CD4-positive, CD25-positive, alpha-beta regulatory T cell (primary cell): ENCODE data around the gene DDX11. TPM values are rescaled to one million over a fixed set of nuclear protein-coding genes. Genes with fewer than 3 reads are reported as not detected.
"Not testable (repeated sequence)": the region's sequence is repeated elsewhere in the genome, so short reads cannot be mapped to it uniquely, and the experiment has no call there.

Source experiments
- ATAC-seq, 2 donors: fragments of 150-1000 bp; cut with Tn5 transposase; one replicate each; pipeline ENCODE4 v1.10.0; 2021; ENCODE audit warnings: low read depth in 2 of 2, moderate number of reproducible peaks in 2 of 2, moderate library complexity in 1 of 2
- DNase-seq, 3 donors: peaks; one replicate each; pipeline versions ENCODE4 v3.0.0 to v3.0.0-alpha.2; 2012 to 2022; ENCODE audit warnings: mixed read lengths in 1 of 3
- H3K27ac ChIP-seq: one replicate; pipeline ENCODE4 v1.7.0; 2013; ENCODE audit warnings: mild to moderate bottlenecking, low read length; ENCODE audit not compliant: insufficient read depth, poor library complexity, severe bottlenecking
- H3K27me3 ChIP-seq: one replicate; pipeline ENCODE4 v1.7.0; 2013; ENCODE audit warnings: low read length; ENCODE audit not compliant: control insufficient read depth, insufficient read depth
- H3K36me3 ChIP-seq: one replicate; pipeline ENCODE4 v1.7.0; 2013; ENCODE audit warnings: mild to moderate bottlenecking, low read length, moderate library complexity; ENCODE audit not compliant: control insufficient read depth, insufficient read depth
- H3K4me1 ChIP-seq: 2 replicates; pipeline ENCODE4 v1.7.0; 2013; ENCODE audit warnings: mild to moderate bottlenecking, low read length; ENCODE audit not compliant: insufficient read depth, control insufficient read depth, poor library complexity, severe bottlenecking
- H3K4me3 ChIP-seq: one replicate; pipeline ENCODE4 v1.7.0; 2013; ENCODE audit warnings: low read depth, mild to moderate bottlenecking, low read length, moderate library complexity
- H3K9me3 ChIP-seq, 2 experiments: 1 replicate in 1 of 2; 2 replicates in 1 of 2; pipeline ENCODE4 v1.7.0; 2013; ENCODE audit warnings: low read length in 2 of 2, mild to moderate bottlenecking in 1 of 2, moderate library complexity in 1 of 2; ENCODE audit not compliant: control insufficient read depth in 2 of 2
- H3K27ac Mint-ChIP-seq, 3 donors: one replicate each; pipeline ENCODE4 v1.8.0; 2020 to 2022; ENCODE audit warnings: mild to moderate bottlenecking in 3 of 3, mixed read lengths in 3 of 3, moderate library complexity in 2 of 3
- H3K27me3 Mint-ChIP-seq: one replicate; pipeline ENCODE4 v1.8.0; 2022; ENCODE audit warnings: mild to moderate bottlenecking, mixed read lengths
- H3K36me3 Mint-ChIP-seq: one replicate; pipeline ENCODE4 v1.8.0; 2020; ENCODE audit warnings: mixed read lengths
- H3K4me1 Mint-ChIP-seq, 4 donors: one replicate each; pipeline ENCODE4 v1.8.0; 2020 to 2022; ENCODE audit warnings: mixed read lengths in 4 of 4, mild to moderate bottlenecking in 1 of 4
- H3K4me3 Mint-ChIP-seq, 4 donors: one replicate each; pipeline ENCODE4 v1.8.0; 2020 to 2022; ENCODE audit warnings: mild to moderate bottlenecking in 4 of 4, mixed read lengths in 4 of 4, moderate library complexity in 3 of 4
- H3K9me3 Mint-ChIP-seq, 7 donors: one replicate each; pipeline ENCODE4 v1.8.0; 2020 to 2022; ENCODE audit warnings: mixed read lengths in 7 of 7, mild to moderate bottlenecking in 3 of 7, moderate library complexity in 2 of 7
- polyA plus RNA-seq, 4 donors: library from polyadenylated mRNA; unstranded; fragments of 300-500 nt; fragmentation: Illumina TruSeq; gene quantifications; one replicate each; pipeline ENCODE4 v1.2.3, GENCODE V29; 2021
- total RNA-seq: library from RNA; stranded (reverse); gene quantifications from one replicate; pipeline ENCODE4 v1.2.3, GENCODE V29; 2022

Gene DDX11
- total and polyA plus RNA-seq, 5 donors from 2014 or later = 3.1 to 135 (median 9.4) TPM

- H3K4me1 Mint-ChIP-seq = not testable (repeated sequence)
Observed at GRCh38 chr12:31145296-31145695, 71.6 kb downstream of the DDX11 start.

GRCh38 chr12:31147415-31147814 lies 73.8 kb downstream of the DDX11 start:
- not testable (repeated sequence) for H3K4me1 ChIP-seq, H3K4me3 ChIP-seq, H3K27ac ChIP-seq, H3K4me3 Mint-ChIP-seq, H3K9me3 ChIP-seq, H3K36me3 Mint-ChIP-seq, H3K36me3 ChIP-seq, DNase-seq, H3K27ac Mint-ChIP-seq, H3K4me1 Mint-ChIP-seq, H3K27me3 ChIP-seq, H3K9me3 Mint-ChIP-seq, ATAC-seq
- peaks cover 18% of the 10 kb centered on the region for H3K27me3 Mint-ChIP-seq

More at GRCh38 chr12:31145296-31145695, 71.6 kb downstream of the DDX11 start:
- not testable (repeated sequence) for H3K27ac ChIP-seq, H3K4me3 ChIP-seq, H3K27ac Mint-ChIP-seq, H3K4me1 ChIP-seq, H3K36me3 ChIP-seq, H3K4me3 Mint-ChIP-seq, H3K27me3 ChIP-seq, ATAC-seq, H3K9me3 ChIP-seq, DNase-seq, H3K9me3 Mint-ChIP-seq, H3K36me3 Mint-ChIP-seq
- peaks cover 13% of the 10 kb centered on the region for H3K27me3 Mint-ChIP-seq

GRCh38 chr12:31150766-31151165 lies 77.1 kb downstream of the DDX11 start:
- not testable (repeated sequence) for H3K36me3 Mint-ChIP-seq, H3K4me3 Mint-ChIP-seq, H3K27ac Mint-ChIP-seq, H3K4me1 Mint-ChIP-seq, H3K9me3 ChIP-seq, H3K27ac ChIP-seq, H3K36me3 ChIP-seq, H3K27me3 ChIP-seq, H3K4me3 ChIP-seq, H3K9me3 Mint-ChIP-seq, ATAC-seq, H3K4me1 ChIP-seq, DNase-seq
- H3K27me3 Mint-ChIP-seq = peaks cover 23% of the 10 kb centered on the region

Other genes starting within 250 kb of the DDX11 start
- not detected for gene TSPAN11, start 147.1 kb upstream of the DDX11 start, total RNA-seq
- gene TSPAN11, start 147.1 kb upstream of the DDX11 start, polyA plus RNA-seq = not detected